ENCODE measurements around the gene BRME1. TPM values are rescaled to one million over a fixed set of nuclear protein-coding genes. Genes with fewer than 3 reads are reported as not detected.

The BRME1 gene
- total RNA-seq, 2 donors from 2014 or later, result 13.2 to 15.7 TPM

GRCh38 chr19:13848798-13849676, 56.9 kb downstream of the BRME1 start:
- peaks cover 47% of the 10 kb centered on the region for H3K4me1 Mint-ChIP-seq (ENCODE audit: low read depth)
- peak overlapping the region; percentile 29 for H3K27ac Mint-ChIP-seq
- no peaks in the 10 kb centered on the region for H3K36me3 Mint-ChIP-seq (ENCODE audit: insufficient read depth in 2 of 2)
- peak overlapping the region; percentile 29 to 31 for H3K4me3 Mint-ChIP-seq
- peak in 1 of 2 donors; percentile 2 for DNase-seq
- H3K27me3 Mint-ChIP-seq (ENCODE audit: low read depth), result no peaks in the 10 kb centered on the region
- ATAC-seq (replicated peaks in 1 of 2), result no peak
- H3K9me3 Mint-ChIP-seq, result no peaks in the 10 kb centered on the region

GRCh38 chr19:13848340-13848677, 57.6 kb downstream of the BRME1 start:
- ATAC-seq (replicated peaks in 1 of 2), result no peak
- no peaks in the 10 kb centered on the region for H3K27me3 Mint-ChIP-seq (ENCODE audit: low read depth)
- peaks cover 55% of the 10 kb centered on the region for H3K4me1 Mint-ChIP-seq (ENCODE audit: low read depth)
- no peak overlapping the region for H3K27ac Mint-ChIP-seq
- H3K9me3 Mint-ChIP-seq, result no peaks in the 10 kb centered on the region
- DNase-seq, result no peak
- H3K36me3 Mint-ChIP-seq (ENCODE audit: insufficient read depth in 2 of 2), result no peaks in the 10 kb centered on the region
- H3K4me3 Mint-ChIP-seq, result peak overlapping the region in 1 of 2 donors; percentile 43

- Mint-ChIP-seq H3K36me3 (ENCODE audit: insufficient read depth in 2 of 2) (no peaks in the 10 kb centered on the region), H3K9me3 (no peaks in the 10 kb centered on the region), H3K4me1 (ENCODE audit: low read depth) (peaks cover 58% of the 10 kb centered on the region), H3K27ac (peak overlapping the region; percentile 85), H3K27me3 (ENCODE audit: low read depth) (no peaks in the 10 kb centered on the region), H3K4me3 (peak overlapping the region; percentile 70 to 74)
- DNase-seq (peak; percentile 84 to 87), ATAC-seq (replicated peaks in 1 of 2) (peak; percentile 15 to 24)
Measured at GRCh38 chr19:13847407-13848339, 58.2 kb downstream of the BRME1 start.

- Mint-ChIP-seq H3K4me3 (peak overlapping the region; percentile 70 to 74), H3K9me3 (no peaks in the 10 kb centered on the region), H3K27me3 (ENCODE audit: low read depth) (no peaks in the 10 kb centered on the region), H3K4me1 (ENCODE audit: low read depth) (peaks cover 58% of the 10 kb centered on the region), H3K27ac (peak overlapping the region; percentile 85), H3K36me3 (ENCODE audit: insufficient read depth in 2 of 2) (peaks cover 0 to 2% of the 10 kb centered on the region in 2 donors)
- DNase-seq, result peak; percentile 97 to 98
- peak; percentile 74 to 80 for ATAC-seq (replicated peaks in 1 of 2)
Measured at GRCh38 chr19:13846557-13847406, 59.1 kb downstream of the BRME1 start.

GRCh38 chr19:13844130-13844631, 61.7 kb downstream of the BRME1 start:
- Mint-ChIP-seq H3K36me3 (ENCODE audit: insufficient read depth in 2 of 2) (peaks cover 7% of the 10 kb centered on the region in 2 donors), H3K27ac (peak overlapping the region; percentile 80), H3K4me3 (peak overlapping the region in 1 of 2 donors; percentile 96), H3K4me1 (ENCODE audit: low read depth) (peaks cover 60% of the 10 kb centered on the region), H3K27me3 (ENCODE audit: low read depth) (no peaks in the 10 kb centered on the region), H3K9me3 (no peaks in the 10 kb centered on the region)
- DNase-seq (peak in 1 of 2 donors; percentile 2), ATAC-seq (replicated peaks in 1 of 2) (no peak)

GRCh38 chr19:13843104-13843921, 62.6 kb downstream of the BRME1 start:
- Mint-ChIP-seq H3K36me3 (ENCODE audit: insufficient read depth in 2 of 2) (peaks cover 7% of the 10 kb centered on the region in 2 donors), H3K4me3 (peak overlapping the region; percentile 79 to 96), H3K27ac (peak overlapping the region; percentile 85), H3K9me3 (no peaks in the 10 kb centered on the region), H3K4me1 (ENCODE audit: low read depth) (peaks cover 63% of the 10 kb centered on the region), H3K27me3 (ENCODE audit: low read depth) (no peaks in the 10 kb centered on the region)
- ATAC-seq (replicated peaks in 1 of 2) (no peak), DNase-seq (peak in 1 of 2 donors; percentile 4)

GRCh38 chr19:13842291-13843103, 63.4 kb downstream of the BRME1 start:
- peaks cover 7 to 10% of the 10 kb centered on the region in 2 donors for H3K36me3 Mint-ChIP-seq (ENCODE audit: insufficient read depth in 2 of 2)
- peak in 1 of 2 donors; percentile 2 for ATAC-seq (replicated peaks in 1 of 2)
- no peaks in the 10 kb centered on the region for H3K9me3 Mint-ChIP-seq
- H3K27ac Mint-ChIP-seq, result peak overlapping the region; percentile 90
- H3K4me3 Mint-ChIP-seq, result peak overlapping the region; percentile 91 to 96
- peak; percentile 76 to 83 for DNase-seq
- H3K4me1 Mint-ChIP-seq (ENCODE audit: low read depth), result peaks cover 70% of the 10 kb centered on the region
- H3K27me3 Mint-ChIP-seq (ENCODE audit: low read depth), result no peaks in the 10 kb centered on the region

GRCh38 chr19:13841962-13842290, 64.0 kb downstream of the BRME1 start:
- peaks cover 7 to 10% of the 10 kb centered on the region in 2 donors for H3K36me3 Mint-ChIP-seq (ENCODE audit: insufficient read depth in 2 of 2)
- H3K27me3 Mint-ChIP-seq (ENCODE audit: low read depth), result no peaks in the 10 kb centered on the region
- H3K4me3 Mint-ChIP-seq, result peak overlapping the region; percentile 91 to 96
- peaks cover 76% of the 10 kb centered on the region for H3K4me1 Mint-ChIP-seq (ENCODE audit: low read depth)
- H3K9me3 Mint-ChIP-seq, result no peaks in the 10 kb centered on the region
- peak overlapping the region; percentile 90 for H3K27ac Mint-ChIP-seq
- DNase-seq (no peak), ATAC-seq (replicated peaks in 1 of 2) (no peak)

- Mint-ChIP-seq H3K4me3 (peak overlapping the region; percentile 91 to 96), H3K36me3 (ENCODE audit: insufficient read depth in 2 of 2) (peaks cover 7 to 11% of the 10 kb centered on the region in 2 donors), H3K9me3 (no peaks in the 10 kb centered on the region), H3K27me3 (ENCODE audit: low read depth) (no peaks in the 10 kb centered on the region), H3K4me1 (ENCODE audit: low read depth) (peaks cover 72% of the 10 kb centered on the region), H3K27ac (peak overlapping the region; percentile 90)
- ATAC-seq (replicated peaks in 1 of 2), result no peak
- peak; percentile 37 to 57 for DNase-seq
Measured at GRCh38 chr19:13841086-13841961, 64.6 kb downstream of the BRME1 start.

GRCh38 chr19:13840305-13841085, 65.4 kb downstream of the BRME1 start:
- Mint-ChIP-seq H3K36me3 (ENCODE audit: insufficient read depth in 2 of 2) (peaks cover 7 to 11% of the 10 kb centered on the region in 2 donors), H3K4me3 (peak overlapping the region; percentile 91 to 96), H3K27ac (peak overlapping the region; percentile 90), H3K27me3 (ENCODE audit: low read depth) (no peaks in the 10 kb centered on the region), H3K4me1 (ENCODE audit: low read depth) (peaks cover 68% of the 10 kb centered on the region), H3K9me3 (no peaks in the 10 kb centered on the region)
- peak; percentile 3 to 23 for ATAC-seq (replicated peaks in 1 of 2)
- DNase-seq, result peak; percentile 59 to 71
